HG03521 (cell line): ENCODE data around the gene TMEM170B.

ENCODE experiments used
- ATAC-seq: cut with Tn5 transposase; IDR thresholded peaks from one replicate; pipeline ENCODE4 v1.9.1; 2021; ENCODE audit warnings: mild to moderate bottlenecking, moderate library complexity; ENCODE audit not compliant: unreplicated experiment

Gene TMEM170B

GRCh38 chr6:11537229-11538051 lies at the start of gene TMEM170B:
Gene TMEM170B, plus strand, starts transcription at chr6:11537749. Its CDS starts 529 bp downstream, at chr6:11538278.
- ATAC-seq, result peak; percentile 94

GRCh38 chr6:11490996-11491395 lies 46.6 kb upstream of the TMEM170B start:
- ATAC-seq, result no peak

GRCh38 chr6:11491596-11492463 lies 45.7 kb upstream of the TMEM170B start:
- ATAC-seq, result no peak

- ATAC-seq, result no peak
These were observed 44.9 kb upstream of the TMEM170B start for GRCh38 chr6:11492464-11493290.

- ATAC-seq, result no peak
These were observed 43.6 kb upstream of the TMEM170B start for GRCh38 chr6:11493974-11494373.

GRCh38 chr6:11494786-11495564 lies 42.6 kb upstream of the TMEM170B start:
- peak; percentile 31 for ATAC-seq

- no peak for ATAC-seq
These were observed 41.9 kb upstream of the TMEM170B start for GRCh38 chr6:11495565-11496145.

- ATAC-seq, result peak; percentile 66
These were observed 41.1 kb upstream of the TMEM170B start for GRCh38 chr6:11496152-11497060.

GRCh38 chr6:11497107-11497506 lies 40.4 kb upstream of the TMEM170B start:
- no peak for ATAC-seq

GRCh38 chr6:11497881-11498280 lies 39.7 kb upstream of the TMEM170B start:
- ATAC-seq, result no peak

GRCh38 chr6:11500008-11500407 lies 37.5 kb upstream of the TMEM170B start:
- ATAC-seq, result no peak

- ATAC-seq, result no peak
These were observed 28.1 kb upstream of the TMEM170B start for GRCh38 chr6:11509471-11509870.

GRCh38 chr6:11514672-11515071 lies 22.9 kb upstream of the TMEM170B start:
- ATAC-seq, result peak; percentile 56

- ATAC-seq, result no peak
These were observed 21.8 kb upstream of the TMEM170B start for GRCh38 chr6:11515763-11516162.

- ATAC-seq, result no peak
These were observed 14.5 kb upstream of the TMEM170B start for GRCh38 chr6:11522812-11523605.

GRCh38 chr6:11525468-11526155 lies 11.9 kb upstream of the TMEM170B start:
- ATAC-seq, result no peak

- no peak for ATAC-seq
These were observed 11.4 kb upstream of the TMEM170B start for GRCh38 chr6:11526156-11526505.
